Stimulated activated CD8-positive, alpha-beta memory T cell treated with anti-CD3 and anti-CD28 coated beads, Interleukin-4, amount 100 ng/mL, for 24 hours (primary cell): ENCODE results near the gene COTL1.
"Not testable (repeated sequence)": the region's sequence is repeated elsewhere in the genome, so short reads cannot be mapped to it uniquely, and the experiment has no call there.

Experiments
- DNase-seq: peaks from one replicate; pipeline ENCODE4 v3.0.0-alpha.2; 2020; ENCODE audit warnings: low read depth

Gene COTL1

GRCh38 chr16:84528322-84528721 is 89.6 kb downstream of the COTL1 start:
- no peak for DNase-seq

- no peak for DNase-seq
Observed at GRCh38 chr16:84527532-84528269, 90.2 kb downstream of the COTL1 start.

GRCh38 chr16:84526794-84527531 is 90.9 kb downstream of the COTL1 start:
- DNase-seq, result no peak

GRCh38 chr16:84524941-84525581 is 92.8 kb downstream of the COTL1 start:
- not testable (repeated sequence) for DNase-seq

- no peak for DNase-seq
Observed at GRCh38 chr16:84524346-84524920, 93.4 kb downstream of the COTL1 start.

- no peak for DNase-seq
Observed at GRCh38 chr16:84521497-84521770, 96.4 kb downstream of the COTL1 start.

- DNase-seq, result no peak
Observed at GRCh38 chr16:84520725-84521496, 97.0 kb downstream of the COTL1 start.

GRCh38 chr16:84519855-84520254 is 98.0 kb downstream of the COTL1 start:
- no peak for DNase-seq

- peak; percentile 14 for DNase-seq
Observed at GRCh38 chr16:84518804-84519341, 99.0 kb downstream of the COTL1 start.

- not testable (repeated sequence) for DNase-seq
Observed at GRCh38 chr16:84518220-84518619, 99.7 kb downstream of the COTL1 start.

- DNase-seq, result no peak
Observed at GRCh38 chr16:84517366-84517765, 100.5 kb downstream of the COTL1 start.
